Naive B cell (primary cell): Measurements from ENCODE around the gene LDB2. TPM values are rescaled to one million over a fixed set of nuclear protein-coding genes. Genes with fewer than 3 reads are reported as not detected.

Experiments used
- ATAC-seq, 2 donors: fragments of 150-1000 bp; cut with Tn5 transposase; 2 replicates each; pipeline ENCODE4 v1.10.0; 2021; ENCODE audit warnings: low read depth in 2 of 2, mild to moderate bottlenecking in 2 of 2, moderate library complexity in 2 of 2
- DNase-seq: peaks from one replicate; pipeline ENCODE4 v3.0.0; 2022
- H3K27ac Mint-ChIP-seq, 6 donors: one replicate each; pipeline ENCODE4 v1.8.0; 2020 to 2022; ENCODE audit warnings: mild to moderate bottlenecking in 6 of 6, mixed read lengths in 6 of 6, moderate library complexity in 5 of 6, inconsistent platforms in 2 of 6
- H3K27me3 Mint-ChIP-seq, 3 donors: one replicate each; pipeline ENCODE4 v1.8.0; 2021 to 2022; ENCODE audit warnings: mixed read lengths in 3 of 3, mild to moderate bottlenecking in 1 of 3
- H3K36me3 Mint-ChIP-seq, 2 donors: one replicate each; pipeline ENCODE4 v1.8.0; 2020 to 2022; ENCODE audit warnings: mixed read lengths in 2 of 2, inconsistent platforms in 1 of 2, mild to moderate bottlenecking in 1 of 2
- H3K4me1 Mint-ChIP-seq, 3 donors: one replicate each; pipeline ENCODE4 v1.8.0; 2020 to 2022; ENCODE audit warnings: mixed read lengths in 3 of 3, inconsistent platforms in 1 of 3, mild to moderate bottlenecking in 1 of 3, moderate library complexity in 1 of 3
- H3K4me3 Mint-ChIP-seq, 8 donors: one replicate each; pipeline ENCODE4 v1.8.0; 2020 to 2022; ENCODE audit warnings: mild to moderate bottlenecking in 8 of 8, mixed read lengths in 8 of 8, moderate library complexity in 8 of 8, inconsistent platforms in 2 of 8
- H3K9me3 Mint-ChIP-seq, 7 donors: one replicate each; pipeline ENCODE4 v1.8.0; 2020 to 2022; ENCODE audit warnings: mixed read lengths in 7 of 7, mild to moderate bottlenecking in 5 of 7, inconsistent platforms in 2 of 7, moderate library complexity in 1 of 7
- polyA plus RNA-seq, 6 donors: library from polyadenylated mRNA; unstranded; fragments of 300-500 nt; fragmentation: Illumina TruSeq; gene quantifications; one replicate each; pipeline ENCODE4 v1.2.3, GENCODE V29; 2021; ENCODE audit warnings: low read depth in 6 of 6

The LDB2 gene
- polyA plus RNA-seq, 6 donors from 2014 or later, result not detected

DNA sequence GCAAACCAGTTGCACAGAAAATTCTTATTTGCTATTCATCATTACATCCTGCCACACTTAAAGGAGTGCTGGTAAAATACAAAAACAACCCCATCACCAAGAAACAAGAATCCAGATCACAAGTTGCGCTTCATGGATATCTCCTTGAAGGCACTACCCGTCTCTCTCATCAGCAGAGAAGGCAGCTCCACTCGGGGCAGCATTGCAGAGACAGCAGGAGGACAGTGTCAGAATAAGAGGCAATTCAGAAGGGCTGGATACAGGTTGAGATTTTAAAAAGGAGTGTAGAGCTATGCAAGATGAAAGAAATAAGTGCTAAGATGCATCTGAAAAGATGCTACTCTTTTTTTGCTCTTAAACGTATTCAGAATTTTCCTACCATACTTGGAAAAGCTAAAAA, 71.4 kb downstream of the LDB2 start:
- Mint-ChIP-seq H3K4me3 (no peak overlapping the region), H3K36me3 (no peaks in the 10 kb centered on the region), H3K9me3 (peaks cover 0 to 9% (median 0%) of the 10 kb centered on the region in 7 donors), H3K27ac (no peak overlapping the region), H3K4me1 (no peaks in the 10 kb centered on the region), H3K27me3 (peaks cover 0 to 1% (median 0%) of the 10 kb centered on the region in 3 donors)
- no peak for ATAC-seq
- DNase-seq, result no peak

DNA sequence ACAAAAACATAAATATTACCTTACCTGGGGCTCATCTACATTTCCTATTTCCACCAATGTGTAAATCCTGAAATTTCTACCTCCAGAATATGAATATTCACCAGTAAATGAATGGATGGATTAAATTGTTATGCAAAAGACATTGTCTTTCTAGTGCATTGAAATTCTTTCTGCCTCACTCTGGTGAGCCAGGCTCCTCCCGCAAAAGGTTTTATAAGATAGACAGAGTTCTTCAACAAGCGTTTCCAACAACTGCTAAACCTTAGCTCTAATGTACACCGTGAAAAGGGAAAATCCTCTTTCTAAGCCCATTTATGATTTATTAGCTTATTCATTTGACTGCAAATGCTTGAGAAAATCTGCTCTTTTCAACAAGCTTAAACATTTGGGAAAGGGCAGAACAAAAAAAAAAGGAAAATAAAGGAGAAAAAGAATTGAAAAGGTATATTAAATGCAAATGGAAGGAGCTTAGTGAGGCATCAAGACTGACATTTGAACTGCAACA, 72.0 kb downstream of the LDB2 start:
- ATAC-seq, result no peak
- no peaks in the 10 kb centered on the region for H3K4me1 Mint-ChIP-seq
- peaks cover 0 to 9% (median 0%) of the 10 kb centered on the region in 7 donors for H3K9me3 Mint-ChIP-seq
- H3K27me3 Mint-ChIP-seq, result no peaks in the 10 kb centered on the region
- DNase-seq, result no peak
- no peak overlapping the region for H3K27ac Mint-ChIP-seq
- no peaks in the 10 kb centered on the region for H3K36me3 Mint-ChIP-seq
- no peak overlapping the region for H3K4me3 Mint-ChIP-seq

GRCh38 chr4:16824278-16824806, 74.1 kb downstream of the LDB2 start:
- Mint-ChIP-seq H3K4me3 (no peak overlapping the region), H3K36me3 (no peaks in the 10 kb centered on the region), H3K27me3 (no peaks in the 10 kb centered on the region), H3K27ac (no peak overlapping the region), H3K4me1 (no peaks in the 10 kb centered on the region), H3K9me3 (peaks cover 0 to 4% (median 0%) of the 10 kb centered on the region in 7 donors)
- DNase-seq, result no peak
- no peak for ATAC-seq

- no peaks in the 10 kb centered on the region for H3K4me1 Mint-ChIP-seq
- ATAC-seq (no peak), DNase-seq (no peak)
- H3K27ac Mint-ChIP-seq, result no peak overlapping the region
- H3K9me3 Mint-ChIP-seq, result peaks cover 0 to 5% (median 4%) of the 10 kb centered on the region in 7 donors
- H3K4me3 Mint-ChIP-seq, result no peak overlapping the region
- H3K27me3 Mint-ChIP-seq, result no peaks in the 10 kb centered on the region
- H3K36me3 Mint-ChIP-seq, result no peaks in the 10 kb centered on the region
Measured at GRCh38 chr4:16820329-16820728, 78.1 kb downstream of the LDB2 start.

DNA sequence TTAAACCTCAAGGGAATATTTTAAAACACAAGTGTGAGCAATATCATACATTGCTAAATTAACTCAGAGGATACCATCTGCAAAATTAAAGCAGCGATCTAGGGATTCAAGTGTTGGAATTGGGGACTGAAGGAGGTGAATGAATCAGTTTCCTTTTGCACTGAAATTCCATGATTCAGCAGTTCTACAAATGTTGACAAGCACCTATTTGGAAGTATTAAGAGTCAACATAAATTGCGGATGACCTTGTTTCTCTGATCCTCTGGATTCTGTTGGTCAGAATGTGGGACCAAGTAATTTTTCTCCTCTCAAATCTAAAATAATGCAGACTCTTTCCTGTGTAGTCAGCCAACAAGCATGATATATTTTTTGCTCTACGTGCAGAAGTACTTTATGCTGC, 78.8 kb downstream of the LDB2 start:
- no peaks in the 10 kb centered on the region for H3K4me1 Mint-ChIP-seq
- H3K27me3 Mint-ChIP-seq, result no peaks in the 10 kb centered on the region
- no peak overlapping the region for H3K27ac Mint-ChIP-seq
- H3K9me3 Mint-ChIP-seq, result peaks cover 0 to 5% (median 4%) of the 10 kb centered on the region in 7 donors
- ATAC-seq (no peak), DNase-seq (no peak)
- no peaks in the 10 kb centered on the region for H3K36me3 Mint-ChIP-seq
- H3K4me3 Mint-ChIP-seq, result no peak overlapping the region

DNA sequence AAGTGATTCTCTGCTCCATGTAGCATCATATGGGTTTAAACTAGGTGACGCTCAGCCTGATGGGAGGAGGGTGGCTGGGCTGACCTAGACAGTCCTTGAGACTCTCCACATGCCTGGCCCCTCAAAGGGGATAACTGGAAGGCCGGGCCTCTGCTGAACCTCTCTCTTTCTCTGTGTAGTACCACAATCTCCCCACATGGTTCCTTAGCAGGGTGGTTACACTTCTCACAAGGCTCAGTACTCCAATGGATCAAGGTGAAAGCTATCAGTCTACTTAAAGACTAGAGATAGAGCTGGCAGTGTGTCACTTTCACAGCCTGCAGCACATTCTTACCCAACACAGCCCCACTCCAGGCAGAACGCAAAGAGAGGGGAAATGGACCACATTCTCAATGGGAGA, 80.4 kb downstream of the LDB2 start:
- no peaks in the 10 kb centered on the region for H3K36me3 Mint-ChIP-seq
- peaks cover 0 to 5% (median 4%) of the 10 kb centered on the region in 7 donors for H3K9me3 Mint-ChIP-seq
- no peak overlapping the region for H3K27ac Mint-ChIP-seq
- DNase-seq (no peak), ATAC-seq (no peak)
- H3K4me3 Mint-ChIP-seq, result no peak overlapping the region
- no peaks in the 10 kb centered on the region for H3K4me1 Mint-ChIP-seq
- peaks cover 0 to 4% (median 0%) of the 10 kb centered on the region in 3 donors for H3K27me3 Mint-ChIP-seq

DNA sequence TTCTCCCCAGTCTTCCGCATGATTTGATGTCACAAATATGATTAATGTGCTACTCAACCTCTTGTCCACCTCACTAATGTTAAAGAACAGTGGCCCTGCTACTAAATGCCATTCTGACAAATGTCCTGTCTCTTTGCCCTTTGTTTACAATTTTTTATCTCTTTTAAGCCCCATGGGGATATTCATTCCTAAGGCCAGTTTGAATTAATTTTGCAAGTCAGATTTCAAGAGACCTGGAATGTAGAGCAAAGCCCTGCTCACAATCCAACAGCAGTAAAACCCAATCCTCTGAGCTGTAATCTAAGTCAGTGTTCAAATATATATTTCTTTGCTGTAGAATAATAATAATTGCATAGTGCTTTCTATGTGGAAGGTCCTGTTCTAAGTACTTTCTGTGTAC, 81.2 kb downstream of the LDB2 start:
- Mint-ChIP-seq H3K27ac (no peak overlapping the region), H3K9me3 (peaks cover 0 to 5% (median 4%) of the 10 kb centered on the region in 7 donors), H3K4me3 (no peak overlapping the region), H3K4me1 (no peaks in the 10 kb centered on the region), H3K27me3 (peaks cover 0 to 4% (median 0%) of the 10 kb centered on the region in 3 donors), H3K36me3 (no peaks in the 10 kb centered on the region)
- ATAC-seq, result no peak
- no peak for DNase-seq

- no peaks in the 10 kb centered on the region for H3K36me3 Mint-ChIP-seq
- H3K9me3 Mint-ChIP-seq, result peaks cover 0 to 14% (median 5%) of the 10 kb centered on the region in 7 donors
- H3K27me3 Mint-ChIP-seq, result peaks cover 0 to 13% (median 0%) of the 10 kb centered on the region in 3 donors
- no peak overlapping the region for H3K4me3 Mint-ChIP-seq
- ATAC-seq (no peak), DNase-seq (no peak)
- no peak overlapping the region for H3K27ac Mint-ChIP-seq
- no peaks in the 10 kb centered on the region for H3K4me1 Mint-ChIP-seq
Measured at GRCh38 chr4:16814361-16814760, 84.1 kb downstream of the LDB2 start.

DNA sequence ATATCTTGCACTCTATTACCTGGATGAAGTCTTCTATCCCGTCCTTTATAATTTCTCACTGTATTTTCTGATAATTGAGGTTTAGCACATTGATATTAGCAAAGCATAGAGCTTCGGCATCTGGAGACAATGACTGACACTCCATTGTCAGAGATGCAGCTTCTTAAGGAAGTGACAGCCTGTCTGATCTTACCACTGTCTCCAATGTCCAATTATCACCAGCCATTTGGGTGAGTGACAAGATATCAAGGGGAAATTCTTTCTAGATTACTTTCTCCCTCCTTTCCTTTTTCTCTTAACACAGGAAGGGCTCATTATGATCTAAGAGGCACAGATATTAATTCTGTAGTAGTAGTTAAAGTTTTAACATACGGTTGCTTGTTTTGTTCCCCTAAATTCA, 86.4 kb downstream of the LDB2 start:
- Mint-ChIP-seq H3K4me3 (no peak overlapping the region), H3K36me3 (no peaks in the 10 kb centered on the region), H3K27ac (no peak overlapping the region), H3K4me1 (no peaks in the 10 kb centered on the region), H3K9me3 (peaks cover 0 to 10% (median 5%) of the 10 kb centered on the region in 7 donors), H3K27me3 (peaks cover 0 to 17% (median 4%) of the 10 kb centered on the region in 3 donors)
- ATAC-seq (no peak), DNase-seq (no peak)

DNA sequence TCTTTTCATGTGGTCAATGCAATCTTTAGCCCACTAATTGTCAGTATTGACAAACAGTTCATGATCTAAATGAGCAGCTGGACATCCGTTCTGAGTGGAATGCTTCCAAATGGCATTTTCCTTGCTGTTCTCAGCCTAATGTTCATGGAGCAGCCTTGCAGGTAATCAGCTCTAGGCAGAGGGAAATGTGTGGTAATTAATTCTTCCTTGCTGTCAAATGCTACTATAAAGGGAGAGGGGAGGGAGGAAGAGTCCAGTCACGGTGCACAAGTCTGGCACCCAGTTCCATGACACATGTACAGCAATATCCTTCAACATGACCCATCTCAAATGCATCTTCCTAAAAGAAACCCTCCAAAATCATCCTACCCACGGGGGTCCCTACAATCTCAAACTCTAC, 88.5 kb downstream of the LDB2 start:
- Mint-ChIP-seq H3K9me3 (peaks cover 0 to 10% (median 4%) of the 10 kb centered on the region in 7 donors), H3K27me3 (peaks cover 0 to 17% (median 4%) of the 10 kb centered on the region in 3 donors), H3K36me3 (no peaks in the 10 kb centered on the region), H3K4me1 (no peaks in the 10 kb centered on the region), H3K4me3 (no peak overlapping the region), H3K27ac (no peak overlapping the region)
- no peak for DNase-seq
- ATAC-seq, result no peak

DNA sequence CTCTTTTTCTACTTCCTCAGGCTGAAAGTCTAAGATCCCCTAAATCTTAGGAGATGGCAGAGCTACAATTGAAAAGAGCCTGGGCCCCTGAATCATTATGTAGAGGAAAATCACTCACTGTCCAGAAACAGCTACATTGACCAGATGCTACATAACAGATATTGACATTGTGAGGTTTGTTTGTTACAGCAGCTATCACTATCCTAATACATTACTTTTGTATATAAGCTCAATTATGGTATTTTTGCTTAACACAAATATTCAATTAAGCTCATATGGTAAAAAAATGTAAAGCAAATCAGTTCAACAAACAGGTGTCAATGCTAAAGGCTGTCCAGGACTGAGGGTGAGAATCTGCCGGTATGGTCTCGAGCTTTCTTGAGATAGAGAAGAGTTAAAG, 89.4 kb downstream of the LDB2 start:
- DNase-seq, result no peak
- H3K9me3 Mint-ChIP-seq, result peaks cover 0 to 10% (median 4%) of the 10 kb centered on the region in 7 donors
- H3K27me3 Mint-ChIP-seq, result peaks cover 0 to 14% (median 4%) of the 10 kb centered on the region in 3 donors
- H3K36me3 Mint-ChIP-seq, result no peaks in the 10 kb centered on the region
- H3K27ac Mint-ChIP-seq, result no peak overlapping the region
- ATAC-seq, result no peak
- no peaks in the 10 kb centered on the region for H3K4me1 Mint-ChIP-seq
- H3K4me3 Mint-ChIP-seq, result no peak overlapping the region

GRCh38 chr4:16807355-16807754, 91.1 kb downstream of the LDB2 start:
- DNase-seq (no peak), ATAC-seq (no peak)
- no peak overlapping the region for H3K4me3 Mint-ChIP-seq
- no peak overlapping the region for H3K27ac Mint-ChIP-seq
- H3K4me1 Mint-ChIP-seq, result no peaks in the 10 kb centered on the region
- H3K27me3 Mint-ChIP-seq, result peaks cover 0 to 14% (median 4%) of the 10 kb centered on the region in 3 donors
- H3K36me3 Mint-ChIP-seq, result no peaks in the 10 kb centered on the region
- H3K9me3 Mint-ChIP-seq, result peaks cover 0 to 10% (median 3%) of the 10 kb centered on the region in 7 donors

GRCh38 chr4:16804581-16804980, 93.9 kb downstream of the LDB2 start:
- ATAC-seq (no peak), DNase-seq (no peak)
- Mint-ChIP-seq H3K27me3 (peaks cover 0 to 5% (median 4%) of the 10 kb centered on the region in 3 donors), H3K9me3 (peaks cover 0 to 7% (median 2%) of the 10 kb centered on the region in 7 donors), H3K4me1 (no peaks in the 10 kb centered on the region), H3K4me3 (no peak overlapping the region), H3K27ac (no peak overlapping the region), H3K36me3 (no peaks in the 10 kb centered on the region)

GRCh38 chr4:16802044-16802443, 96.4 kb downstream of the LDB2 start:
- Mint-ChIP-seq H3K27me3 (no peaks in the 10 kb centered on the region), H3K9me3 (peaks cover 0 to 3% (median 0%) of the 10 kb centered on the region in 7 donors), H3K36me3 (no peaks in the 10 kb centered on the region), H3K27ac (no peak overlapping the region), H3K4me1 (no peaks in the 10 kb centered on the region), H3K4me3 (peak overlapping the region in 1 of 8 donors; percentile 0)
- ATAC-seq (no peak), DNase-seq (no peak)
